HepG2 (cell line): ENCODE measurements around the gene FKBP1A. TPM values are rescaled to one million over a fixed set of nuclear protein-coding genes. Genes with fewer than 3 reads are reported as not detected.

Experiments used
- ATF3 ChIP-seq: sonication (generic); formaldehyde crosslinking; IDR thresholded peaks from 2 replicates; pipeline ENCODE4 v1.4.0; 2020; ENCODE audit warnings: missing genetic modification reagents
- ATF7-NPFF ChIP-seq: sonication (generic); formaldehyde crosslinking; IDR thresholded peaks from 2 replicates; pipeline ENCODE4 v1.8.1; 2023; ENCODE audit warnings: mild to moderate bottlenecking, low read depth, missing genetic modification reagents, moderate library complexity
- ATM ChIP-seq: fragments of 450-650 bp; IDR thresholded peaks from 2 replicates; pipeline ENCODE4 v1.7.1; 2017; ENCODE audit warnings: mild to moderate bottlenecking, borderline replicate concordance
- BATF2 ChIP-seq: sonication (generic); formaldehyde crosslinking; IDR thresholded peaks from 2 replicates; pipeline ENCODE4 v1.8.0; 2022; ENCODE audit warnings: mild to moderate bottlenecking, missing genetic modification reagents, moderate library complexity
- FOXK1 ChIP-seq: sonication (generic); formaldehyde crosslinking; IDR thresholded peaks from 2 replicates; pipeline ENCODE4 v1.4.0; 2020; ENCODE audit warnings: low read depth, missing genetic modification reagents, borderline replicate concordance
- HBP1 ChIP-seq: IDR thresholded peaks from 2 replicates; pipeline ENCODE4 v1.6.1; 2016; ENCODE audit warnings: low read depth, control low read depth
- HIVEP1 ChIP-seq: sonication (generic); formaldehyde crosslinking; IDR thresholded peaks from 2 replicates; pipeline ENCODE4 v1.4.0; 2020; ENCODE audit warnings: mild to moderate bottlenecking, missing genetic modification reagents
- HNF4G ChIP-seq, 2 experiments: sonication (generic) in 1 of 2; formaldehyde crosslinking in 1 of 2; IDR thresholded peaks; 2 replicates each; pipeline versions ENCODE4 v1.4.0 to v1.6.1; 2011 to 2020; ENCODE audit warnings: borderline replicate concordance in 2 of 2, low read depth in 2 of 2, mild to moderate bottlenecking in 2 of 2, low read length in 1 of 2, missing genetic modification reagents in 1 of 2, moderate library complexity in 1 of 2
- KLF11 ChIP-seq: IDR thresholded peaks from 2 replicates; pipeline ENCODE4 v1.6.1; 2016; ENCODE audit warnings: missing compliant biosample characterization
- MBNL3 ChIP-seq: fragments of 250-450 bp; sonication (Bioruptor Pico); conservative IDR thresholded peaks from 2 replicates; pipeline ENCODE4 v1.8.0; 2022; ENCODE audit warnings: mild to moderate bottlenecking, inconsistent platforms
- MTERF4 ChIP-seq: sonication (generic); formaldehyde crosslinking; IDR thresholded peaks from 2 replicates; pipeline ENCODE4 v1.8.0; 2023; ENCODE audit warnings: mild to moderate bottlenecking, missing genetic modification reagents
- PPARG ChIP-seq: conservative IDR thresholded peaks from 2 replicates; pipeline ENCODE4 v1.6.1; 2016; ENCODE audit warnings: missing biosample characterization, missing genetic modification reagents
- RBAK ChIP-seq: sonication (generic); formaldehyde crosslinking; IDR thresholded peaks from 2 replicates; pipeline ENCODE4 v1.5.1; 2020; ENCODE audit warnings: mild to moderate bottlenecking, missing genetic modification reagents
- RERE ChIP-seq: IDR thresholded peaks from 2 replicates; pipeline ENCODE4 v1.6.1; 2016; ENCODE audit warnings: low read depth, missing genetic modification reagents, missing compliant biosample characterization
- ZNF280B ChIP-seq: sonication (generic); formaldehyde crosslinking; IDR thresholded peaks from 2 replicates; pipeline ENCODE4 v1.5.0; 2020; ENCODE audit warnings: missing genetic modification reagents, mild to moderate bottlenecking, borderline replicate concordance
- ZNF670 ChIP-seq: sonication (generic); formaldehyde crosslinking; IDR thresholded peaks from 2 replicates; pipeline ENCODE4 v1.8.0; 2022; ENCODE audit warnings: mild to moderate bottlenecking, missing genetic modification reagents, borderline replicate concordance
- polyA plus RNA-seq, 8 experiments: library from polyadenylated mRNA; depleted of rRNA in 3 of 8; stranded (reverse) in 7 of 8; unstranded in 1 of 8; fragments of >200 nt; fragmentation: Illumina TruSeq in 4 of 8; extraction: Trizol in 4 of 8; gene quantifications; 2 replicates each; pipeline versions ENCODE4 v1.2.1 to v1.2.3, GENCODE V29; 2011 to 2016; ENCODE audit warnings: low read depth in 4 of 8, missing spikeins in 1 of 8, mixed read lengths in 1 of 8; ENCODE audit not compliant: insufficient read depth in 1 of 8
- total RNA-seq, 5 experiments: library from RNA; depleted of rRNA; stranded (reverse); fragments of >200 nt; fragmentation: Illumina TruSeq; extraction: Trizol; gene quantifications; 2 replicates each; pipeline ENCODE4 v1.2.3, GENCODE V29; 2016; ENCODE audit warnings: low read depth in 1 of 5

Gene FKBP1A
- total and polyA plus RNA-seq, 2 of the 13 experiments (the other 11 are each of a cell fraction or from before 2014, with no cell fraction given), result 119 to 468 TPM

GRCh38 chr20:1415667-1416468 lies 23.0 kb upstream of the FKBP1A start (continued):
- TF ChIP-seq MBNL3 (CRISPR knock-in tag) (no peak), MTERF4 (CRISPR knock-in tag) (no peak), FOXK1 (peak; percentile 63; the same call in 1 of the 2 replicates), ATF3 (CRISPR knock-in tag) (peak; percentile 97), ATM (no peak), HIVEP1 (CRISPR knock-in tag) (no peak; the same call in 1 of the 2 replicates), HNF4G (IDR thresholded peaks at IDR 0.05; ENCODE audit: borderline replicate concordance, low read depth, low read length) (no peak), HNF4G (CRISPR knock-in tag; IDR thresholded peaks at IDR 0.05; ENCODE audit: borderline replicate concordance, low read depth) (no peak; the same call in 1 of the 2 replicates), PPARG (CRISPR knock-in tag) (0 out of 2 replicates have a peak, but pooled peaks have one; percentile 20), KLF11 (CRISPR knock-in tag) (no peak), RERE (peak; percentile 74; the same call in 1 of the 2 replicates), RBAK (CRISPR knock-in tag) (no peak), ATF7-NPFF (CRISPR knock-in tag) (no peak), HBP1 (CRISPR knock-in tag) (peak; percentile 93), BATF2 (CRISPR knock-in tag) (no peak), ZNF280B (no peak), ZNF670 (0 out of 2 replicates have a peak, but pooled peaks have one; percentile 48)
